ENCODE measurements around the gene SUN5. TPM values are rescaled to one million over a fixed set of nuclear protein-coding genes. Genes with fewer than 3 reads are reported as not detected.

Gene SUN5
- total RNA-seq, 1 experiment from 2014 or later = not detected

DNA sequence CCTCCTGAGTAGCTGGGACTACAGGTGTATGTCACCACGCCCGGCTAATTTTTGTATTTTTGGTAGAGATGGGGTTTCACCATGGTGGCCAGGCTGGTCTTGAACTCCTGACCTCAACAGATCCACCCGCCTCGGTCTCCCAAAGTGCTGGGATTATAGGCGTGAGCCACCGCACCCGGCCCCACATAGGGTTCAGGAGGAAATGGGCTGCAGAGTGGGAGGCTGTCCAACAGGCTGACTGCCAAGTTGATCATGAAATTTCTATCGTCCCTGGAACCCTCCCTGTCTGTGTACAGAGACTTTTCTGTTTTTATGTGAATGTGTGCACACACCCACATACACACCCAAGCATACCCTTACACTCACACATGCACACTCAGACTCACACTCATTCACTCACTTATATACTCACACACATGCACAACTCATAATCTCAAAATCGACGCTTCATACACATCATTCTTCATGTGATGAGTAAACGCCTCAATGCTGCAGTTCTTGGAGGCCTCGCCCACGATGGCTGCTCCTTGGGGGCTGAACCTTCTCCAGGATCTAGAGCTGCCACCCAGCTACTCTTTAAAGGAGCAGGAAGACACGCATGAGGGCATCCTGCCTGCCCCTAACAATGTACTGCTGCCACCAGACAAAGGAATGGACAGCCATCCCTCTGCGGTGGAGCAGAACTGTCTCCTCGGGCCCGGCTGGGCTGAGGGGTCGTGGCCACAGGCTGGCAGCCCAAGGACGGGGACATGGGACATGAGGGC is 35.6 kb downstream of the SUN5 start:
- H3K27me3 ChIP-seq (ENCODE audit: control insufficient read depth, insufficient read depth, low read length) = no peaks in the 10 kb centered on the region; the same call in 1 of the 2 replicates
- H3K4me3 ChIP-seq (ENCODE audit: low read depth in 2 of 2, low read length in 2 of 2) = no peak overlapping the region
- H3K4me1 ChIP-seq (ENCODE audit: control insufficient read depth, insufficient read depth, low read length) = peaks cover 6% of the 10 kb centered on the region; the same call in 1 of the 2 replicates
- no peaks in the 10 kb centered on the region for H3K9me3 ChIP-seq (ENCODE audit: control insufficient read depth, insufficient read depth, low read depth, low read length)
- DNase-seq (ENCODE audit: low read depth, low spot score) (no peak), ATAC-seq (0 out of 2 replicates have a peak, but pooled peaks have one; percentile 19)
- POLR2A ChIA-PET = no interaction called here
- CTCF ChIA-PET = no interaction called here
- H3K27ac ChIP-seq (ENCODE audit: low read length) = no peak overlapping the region
- in situ Hi-C loops (cut with HindIII; ENCODE audit: low pct_unique_long_range_greater_than_20kb, low sequenced_read_pairs) = no loop called here
- intact Hi-C loops (cut with micrococcal nuclease; ENCODE audit: unreplicated experiment) = no loop called here
- no TSS peak for BruUV-seq (replicated peaks)
- TF ChIP-seq POLR2AphosphoS5 (IDR thresholded peaks at IDR 0.05; ENCODE audit: low read depth, low read length) = no peak
- no peak for TF ChIP-seq CTCF (IDR thresholded peaks at IDR 0.05)
- TF ChIP-seq TCF7L2 (IDR thresholded peaks at IDR 0.05; ENCODE audit: low read depth, low read length) = no peak
- TF ChIP-seq REST (IDR thresholded peaks at IDR 0.05; ENCODE audit: insufficient read depth in 1 of 2, low read depth in 2 of 2, low read length in 1 of 2) = no peak
- TF ChIP-seq SIN3A (IDR thresholded peaks at IDR 0.05; ENCODE audit: borderline replicate concordance, insufficient read depth, low read depth, low read length) = no peak
- H3K36me3 ChIP-seq (ENCODE audit: control insufficient read depth, insufficient read depth, low read length) = no peaks in the 10 kb centered on the region

GRCh38 chr20:32967961-32968457 is 36.2 kb downstream of the SUN5 start:
- ChIA-PET POLR2A (no interaction called here), CTCF (no interaction called here)
- TF ChIP-seq POLR2AphosphoS5 (IDR thresholded peaks at IDR 0.05; ENCODE audit: low read depth, low read length) = no peak
- TF ChIP-seq REST (IDR thresholded peaks at IDR 0.05; ENCODE audit: insufficient read depth in 1 of 2, low read depth in 2 of 2, low read length in 1 of 2) = no peak
- no peak for TF ChIP-seq CTCF (IDR thresholded peaks at IDR 0.05)
- no peak for TF ChIP-seq TCF7L2 (IDR thresholded peaks at IDR 0.05; ENCODE audit: low read depth, low read length)
- TF ChIP-seq SIN3A (IDR thresholded peaks at IDR 0.05; ENCODE audit: borderline replicate concordance, insufficient read depth, low read depth, low read length) = no peak
- Histone ChIP-seq H3K4me3 (ENCODE audit: low read depth in 2 of 2, low read length in 2 of 2) (no peak overlapping the region), H3K27ac (ENCODE audit: low read length) (no peak overlapping the region), H3K4me1 (ENCODE audit: control insufficient read depth, insufficient read depth, low read length) (peaks cover 6% of the 10 kb centered on the region; the same call in 1 of the 2 replicates), H3K36me3 (ENCODE audit: control insufficient read depth, insufficient read depth, low read length) (no peaks in the 10 kb centered on the region), H3K9me3 (ENCODE audit: control insufficient read depth, insufficient read depth, low read depth, low read length) (no peaks in the 10 kb centered on the region), H3K27me3 (ENCODE audit: control insufficient read depth, insufficient read depth, low read length) (no peaks in the 10 kb centered on the region; the same call in 1 of the 2 replicates)
- no TSS peak for BruUV-seq (replicated peaks)
- intact Hi-C loops (cut with micrococcal nuclease; ENCODE audit: unreplicated experiment) = no loop called here
- DNase-seq (ENCODE audit: low read depth, low spot score) (no peak), ATAC-seq (no peak)
- in situ Hi-C loops (cut with HindIII; ENCODE audit: low pct_unique_long_range_greater_than_20kb, low sequenced_read_pairs) = no loop called here

Data from Panc1 (cell line).